Measurements from ENCODE around the gene CHMP1A. TPM values are rescaled to one million over a fixed set of nuclear protein-coding genes. Genes with fewer than 3 reads are reported as not detected.

CHMP1A gene
- total RNA-seq, 2 experiments from 2014 or later: 51.1 to 56.9 TPM

- DNase-seq (no peak), ATAC-seq (no peak)
- ChIA-PET CTCF (no interaction called here), POLR2A (interaction anchor here (0.6 kb wide), 1 partner anchor 58 kb away, joined by 3 read pairs; no protein-coding TSS in a partner anchor)
- intact Hi-C loops (cut with micrococcal nuclease): no loop called here
- peaks cover 7% of the 10 kb centered on the region for H3K27me3 Mint-ChIP-seq
- no peak overlapping the region for H3K4me3 Mint-ChIP-seq
- peaks cover 6% of the 10 kb centered on the region for H3K9me3 Mint-ChIP-seq
- no peaks in the 10 kb centered on the region for H3K36me3 Mint-ChIP-seq (ENCODE audit: low read depth)
- H3K27ac Mint-ChIP-seq: no peak overlapping the region
- H3K4me1 Mint-ChIP-seq (ENCODE audit: low read depth): peaks cover 13% of the 10 kb centered on the region
- TF ChIP-seq, protein P1, sequence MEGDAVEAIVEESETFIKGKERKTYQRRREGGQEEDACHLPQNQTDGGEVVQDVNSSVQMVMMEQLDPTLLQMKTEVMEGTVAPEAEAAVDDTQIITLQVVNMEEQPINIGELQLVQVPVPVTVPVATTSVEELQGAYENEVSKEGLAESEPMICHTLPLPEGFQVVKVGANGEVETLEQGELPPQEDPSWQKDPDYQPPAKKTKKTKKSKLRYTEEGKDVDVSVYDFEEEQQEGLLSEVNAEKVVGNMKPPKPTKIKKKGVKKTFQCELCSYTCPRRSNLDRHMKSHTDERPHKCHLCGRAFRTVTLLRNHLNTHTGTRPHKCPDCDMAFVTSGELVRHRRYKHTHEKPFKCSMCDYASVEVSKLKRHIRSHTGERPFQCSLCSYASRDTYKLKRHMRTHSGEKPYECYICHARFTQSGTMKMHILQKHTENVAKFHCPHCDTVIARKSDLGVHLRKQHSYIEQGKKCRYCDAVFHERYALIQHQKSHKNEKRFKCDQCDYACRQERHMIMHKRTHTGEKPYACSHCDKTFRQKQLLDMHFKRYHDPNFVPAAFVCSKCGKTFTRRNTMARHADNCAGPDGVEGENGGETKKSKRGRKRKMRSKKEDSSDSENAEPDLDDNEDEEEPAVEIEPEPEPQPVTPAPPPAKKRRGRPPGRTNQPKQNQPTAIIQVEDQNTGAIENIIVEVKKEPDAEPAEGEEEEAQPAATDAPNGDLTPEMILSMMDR (IDR thresholded peaks at IDR 0.05): no peak
Observed at GRCh38 chr16:89620406-89620841, 37.1 kb downstream of the CHMP1A start.

DNA sequence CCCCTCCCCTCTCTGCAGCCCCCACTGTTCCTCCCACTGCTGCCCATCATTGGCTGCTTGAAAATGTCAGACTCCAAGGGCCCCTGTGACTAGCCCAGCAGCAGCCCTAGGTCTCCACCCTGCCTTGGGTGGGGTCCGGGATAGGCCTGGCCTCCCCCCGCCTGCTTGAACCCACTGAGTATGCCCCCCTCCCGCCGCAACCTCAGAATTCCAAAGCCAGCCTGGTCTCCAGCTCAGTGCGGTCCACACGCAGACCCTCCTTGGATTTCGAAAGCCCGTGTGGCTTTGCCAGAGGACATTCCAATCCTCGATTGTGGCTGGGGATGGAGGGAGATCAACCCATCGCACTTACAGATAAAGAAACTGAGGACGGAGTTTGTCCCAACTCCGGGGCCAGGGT lies 37.7 kb downstream of the CHMP1A start:
- Mint-ChIP-seq H3K9me3 (peaks cover 6% of the 10 kb centered on the region), H3K27ac (no peak overlapping the region), H3K27me3 (peaks cover 7% of the 10 kb centered on the region), H3K36me3 (ENCODE audit: low read depth) (no peaks in the 10 kb centered on the region), H3K4me3 (no peak overlapping the region), H3K4me1 (ENCODE audit: low read depth) (peaks cover 13% of the 10 kb centered on the region)
- ChIA-PET POLR2A (no interaction called here), CTCF (no interaction called here)
- DNase-seq (no peak), ATAC-seq (no peak)
- TF ChIP-seq, protein P1 (IDR thresholded peaks at IDR 0.05): no peak
- intact Hi-C loops (cut with micrococcal nuclease): no loop called here

- POLR2A ChIA-PET: no interaction called here
- H3K27me3 Mint-ChIP-seq: peaks cover under 1% of the 10 kb centered on the region
- CTCF ChIA-PET: no interaction called here
- peaks cover 13% of the 10 kb centered on the region for H3K4me1 Mint-ChIP-seq (ENCODE audit: low read depth)
- intact Hi-C loops (cut with micrococcal nuclease): no loop called here
- H3K36me3 Mint-ChIP-seq (ENCODE audit: low read depth): no peaks in the 10 kb centered on the region
- H3K27ac Mint-ChIP-seq: no peak overlapping the region
- DNase-seq: no peak
- H3K9me3 Mint-ChIP-seq: peaks cover 6% of the 10 kb centered on the region
- TF ChIP-seq, protein P1 (IDR thresholded peaks at IDR 0.05): no peak
- ATAC-seq: no peak
- no peak overlapping the region for H3K4me3 Mint-ChIP-seq
Observed at GRCh38 chr16:89618109-89618998, 39.2 kb downstream of the CHMP1A start.

GRCh38 chr16:89617036-89617435 lies 40.5 kb downstream of the CHMP1A start:
- intact Hi-C loops (cut with micrococcal nuclease): no loop called here
- TF ChIP-seq, protein P1 (IDR thresholded peaks at IDR 0.05): no peak
- ATAC-seq (peak; percentile 10), DNase-seq (no peak)
- ChIA-PET POLR2A (interaction anchor here (0.8 kb wide), 1 partner anchor 40 kb away, joined by 3 read pairs; no protein-coding TSS in a partner anchor), CTCF (interaction anchor here (0.7 kb wide), 1 partner anchor 9 kb away, joined by 3 read pairs; no protein-coding TSS in a partner anchor)
- Mint-ChIP-seq H3K4me3 (no peak overlapping the region), H3K27me3 (no peaks in the 10 kb centered on the region), H3K4me1 (ENCODE audit: low read depth) (peaks cover 13% of the 10 kb centered on the region), H3K27ac (peak overlapping the region; percentile 73), H3K36me3 (ENCODE audit: low read depth) (no peaks in the 10 kb centered on the region), H3K9me3 (peaks cover 6% of the 10 kb centered on the region)

DNA sequence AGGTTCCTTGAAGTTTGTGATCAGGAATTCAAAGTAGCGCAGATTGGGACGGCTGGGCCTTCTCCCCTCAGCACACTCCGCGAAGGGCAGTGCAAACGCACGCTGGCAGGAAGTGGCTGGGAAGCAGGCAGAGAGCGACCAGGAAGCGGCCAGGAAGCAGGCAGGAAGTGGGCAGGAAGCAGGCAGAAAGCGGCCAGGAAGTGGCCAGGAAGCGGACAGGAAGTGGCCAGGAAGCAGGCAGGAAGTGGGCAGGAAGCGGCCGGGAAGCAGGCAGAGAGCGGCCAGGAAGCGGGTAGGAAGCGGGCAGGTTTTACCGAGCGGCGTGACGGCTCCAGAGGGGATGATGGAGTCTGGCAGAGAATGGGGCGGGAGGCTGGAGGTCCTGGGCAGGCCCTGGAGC lies 40.9 kb downstream of the CHMP1A start:
- no peaks in the 10 kb centered on the region for H3K27me3 Mint-ChIP-seq
- ATAC-seq (peak; percentile 45), DNase-seq (no peak)
- peaks cover 6% of the 10 kb centered on the region for H3K9me3 Mint-ChIP-seq
- peaks cover 13% of the 10 kb centered on the region for H3K4me1 Mint-ChIP-seq (ENCODE audit: low read depth)
- intact Hi-C loops (cut with micrococcal nuclease): no loop called here
- peak overlapping the region; percentile 73 for H3K27ac Mint-ChIP-seq
- H3K4me3 Mint-ChIP-seq: no peak overlapping the region
- TF ChIP-seq, protein P1 (IDR thresholded peaks at IDR 0.05): no peak
- ChIA-PET CTCF (no interaction called here), POLR2A (interaction anchor here (1.2 kb wide), 1 partner anchor 14 kb away, joined by 5 read pairs; no protein-coding TSS in a partner anchor)
- H3K36me3 Mint-ChIP-seq (ENCODE audit: low read depth): no peaks in the 10 kb centered on the region

Data from activated CD8-positive, alpha-beta T cell treated with anti-CD3 and anti-CD28 coated beads for 36 hours (primary cell).